ENCODE measurements around the gene OSBPL10.

The OSBPL10 gene

DNA sequence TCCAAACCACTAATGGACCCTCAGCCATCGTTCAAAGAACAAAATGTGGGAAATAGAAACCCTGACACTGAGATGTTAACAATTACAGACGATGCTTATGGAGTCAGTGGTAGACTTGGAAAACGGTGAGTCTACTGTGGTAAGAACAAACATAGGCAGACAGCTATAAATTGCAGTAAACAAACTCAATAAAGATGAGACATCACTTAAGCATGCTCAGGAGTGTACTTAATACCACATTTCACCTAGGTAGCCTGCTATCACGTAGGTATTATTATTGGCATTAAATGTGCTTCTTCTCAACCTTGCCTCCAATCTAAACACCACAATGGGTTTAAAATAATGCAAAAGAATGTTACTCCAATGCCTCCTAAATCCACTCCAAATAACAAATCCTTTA, 2.5 kb downstream of the OSBPL10 start:
- H2AFZ ChIP-seq (ENCODE audit: low read depth, low read length): no peak overlapping the region
- no peaks in the 10 kb centered on the region for H4K20me1 ChIP-seq (ENCODE audit: insufficient read depth, low read length)
- peaks cover 55% of the 10 kb centered on the region for H3K4me1 ChIP-seq (ENCODE audit: low read length)

DNA sequence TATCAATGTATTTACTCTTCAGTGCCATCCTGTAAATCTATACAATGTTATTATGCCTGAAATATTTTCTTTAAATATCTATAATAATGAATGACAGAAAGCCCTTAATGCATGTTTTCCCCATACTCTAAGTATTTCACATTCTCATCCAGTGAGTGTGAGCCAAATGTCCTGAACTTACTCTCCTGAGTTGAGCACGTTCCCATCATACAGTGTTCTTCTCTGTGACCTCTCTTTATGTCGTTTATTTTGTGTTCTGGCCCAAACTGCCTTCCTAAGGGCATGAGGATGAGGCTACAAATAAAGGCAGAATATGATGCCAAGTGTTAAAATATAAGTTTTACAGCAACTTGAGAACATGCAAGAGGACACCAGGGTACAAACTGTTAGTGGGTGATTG, 3.3 kb downstream of the OSBPL10 start:
- H3K27ac ChIP-seq (ENCODE audit: low read length): 0 out of 2 replicates have a peak overlapping the region, but pooled peaks have one; percentile 88
- H3K9ac ChIP-seq (ENCODE audit: low read length): no peak overlapping the region
- H3K27me3 ChIP-seq (ENCODE audit: low read depth, low read length): no peaks in the 10 kb centered on the region
- H3K36me3 ChIP-seq (replicated peaks; ENCODE audit: low read depth, low read length): peaks cover 42% of the 10 kb centered on the region
- no peaks in the 10 kb centered on the region for H4K20me1 ChIP-seq (ENCODE audit: insufficient read depth, low read length)
- peak overlapping the region; percentile 75; the same call in 1 of the 2 replicates for H3K4me2 ChIP-seq (ENCODE audit: low read length)
- TF ChIP-seq EZH2phosphoT487 (IDR thresholded peaks at IDR 0.05; ENCODE audit: low read depth): no peak
- TF ChIP-seq, protein P1, sequence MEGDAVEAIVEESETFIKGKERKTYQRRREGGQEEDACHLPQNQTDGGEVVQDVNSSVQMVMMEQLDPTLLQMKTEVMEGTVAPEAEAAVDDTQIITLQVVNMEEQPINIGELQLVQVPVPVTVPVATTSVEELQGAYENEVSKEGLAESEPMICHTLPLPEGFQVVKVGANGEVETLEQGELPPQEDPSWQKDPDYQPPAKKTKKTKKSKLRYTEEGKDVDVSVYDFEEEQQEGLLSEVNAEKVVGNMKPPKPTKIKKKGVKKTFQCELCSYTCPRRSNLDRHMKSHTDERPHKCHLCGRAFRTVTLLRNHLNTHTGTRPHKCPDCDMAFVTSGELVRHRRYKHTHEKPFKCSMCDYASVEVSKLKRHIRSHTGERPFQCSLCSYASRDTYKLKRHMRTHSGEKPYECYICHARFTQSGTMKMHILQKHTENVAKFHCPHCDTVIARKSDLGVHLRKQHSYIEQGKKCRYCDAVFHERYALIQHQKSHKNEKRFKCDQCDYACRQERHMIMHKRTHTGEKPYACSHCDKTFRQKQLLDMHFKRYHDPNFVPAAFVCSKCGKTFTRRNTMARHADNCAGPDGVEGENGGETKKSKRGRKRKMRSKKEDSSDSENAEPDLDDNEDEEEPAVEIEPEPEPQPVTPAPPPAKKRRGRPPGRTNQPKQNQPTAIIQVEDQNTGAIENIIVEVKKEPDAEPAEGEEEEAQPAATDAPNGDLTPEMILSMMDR (IDR thresholded peaks at IDR 0.05; ENCODE audit: low read depth, low read length): no peak
- peaks cover 63% of the 10 kb centered on the region for H3K4me1 ChIP-seq (ENCODE audit: low read length)
- H3K9me3 ChIP-seq (ENCODE audit: insufficient read depth, low read length): no peaks in the 10 kb centered on the region
- peaks cover 70% of the 10 kb centered on the region for H3K79me2 ChIP-seq (ENCODE audit: low read length)
- no peak overlapping the region for H3K4me3 ChIP-seq (ENCODE audit: low read length)
- no peak overlapping the region for H2AFZ ChIP-seq (ENCODE audit: low read depth, low read length)

More for the DNA sequence above, 2.5 kb downstream of the OSBPL10 start:
- Histone ChIP-seq H3K27ac (ENCODE audit: low read length) (peak overlapping the region; percentile 88), H3K4me3 (ENCODE audit: low read length) (peak overlapping the region; percentile 31; the same call in 1 of the 2 replicates), H3K9me3 (ENCODE audit: insufficient read depth, low read length) (no peaks in the 10 kb centered on the region), H3K36me3 (replicated peaks; ENCODE audit: low read depth, low read length) (peaks cover 42% of the 10 kb centered on the region), H3K79me2 (ENCODE audit: low read length) (peaks cover 62% of the 10 kb centered on the region), H3K27me3 (ENCODE audit: low read depth, low read length) (no peaks in the 10 kb centered on the region), H3K4me2 (ENCODE audit: low read length) (peak overlapping the region; percentile 75), H3K9ac (ENCODE audit: low read length) (peak overlapping the region; percentile 20; the same call in 1 of the 2 replicates)
- TF ChIP-seq EZH2phosphoT487 (IDR thresholded peaks at IDR 0.05; ENCODE audit: low read depth): no peak
- TF ChIP-seq, protein P1 (IDR thresholded peaks at IDR 0.05; ENCODE audit: low read depth, low read length): no peak

DNA sequence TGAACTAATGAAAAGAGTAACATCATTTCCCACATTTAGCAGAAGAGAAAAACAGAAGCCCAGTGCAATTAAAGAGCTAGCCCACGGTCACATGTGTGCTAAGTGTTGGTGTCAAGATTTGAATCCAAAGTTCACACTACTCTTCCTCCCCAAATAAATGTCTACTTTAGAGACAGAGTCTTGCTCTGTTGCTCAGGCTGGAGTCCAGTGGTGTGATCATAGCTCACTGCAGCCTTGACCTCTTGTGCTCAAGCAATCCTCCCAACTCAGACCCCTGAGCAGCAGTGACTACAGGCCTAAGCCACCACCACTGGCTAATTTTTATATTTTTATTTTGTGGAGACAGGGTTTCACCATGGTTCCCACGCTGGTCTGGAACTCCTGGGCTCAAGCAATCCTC, 4.8 kb downstream of the OSBPL10 start:
- no peak for TF ChIP-seq EZH2phosphoT487 (IDR thresholded peaks at IDR 0.05; ENCODE audit: low read depth)
- TF ChIP-seq, protein P1 (IDR thresholded peaks at IDR 0.05; ENCODE audit: low read depth, low read length): no peak
- Histone ChIP-seq H3K9me3 (ENCODE audit: insufficient read depth, low read length) (no peaks in the 10 kb centered on the region), H3K4me2 (ENCODE audit: low read length) (no peak overlapping the region), H3K27me3 (ENCODE audit: low read depth, low read length) (no peaks in the 10 kb centered on the region), H3K27ac (ENCODE audit: low read length) (no peak overlapping the region), H2AFZ (ENCODE audit: low read depth, low read length) (no peak overlapping the region), H4K20me1 (ENCODE audit: insufficient read depth, low read length) (no peaks in the 10 kb centered on the region), H3K79me2 (ENCODE audit: low read length) (peaks cover 84% of the 10 kb centered on the region), H3K4me1 (ENCODE audit: low read length) (peaks cover 67% of the 10 kb centered on the region), H3K9ac (ENCODE audit: low read length) (no peak overlapping the region), H3K4me3 (ENCODE audit: low read length) (no peak overlapping the region), H3K36me3 (replicated peaks; ENCODE audit: low read depth, low read length) (peaks cover 42% of the 10 kb centered on the region)

DNA sequence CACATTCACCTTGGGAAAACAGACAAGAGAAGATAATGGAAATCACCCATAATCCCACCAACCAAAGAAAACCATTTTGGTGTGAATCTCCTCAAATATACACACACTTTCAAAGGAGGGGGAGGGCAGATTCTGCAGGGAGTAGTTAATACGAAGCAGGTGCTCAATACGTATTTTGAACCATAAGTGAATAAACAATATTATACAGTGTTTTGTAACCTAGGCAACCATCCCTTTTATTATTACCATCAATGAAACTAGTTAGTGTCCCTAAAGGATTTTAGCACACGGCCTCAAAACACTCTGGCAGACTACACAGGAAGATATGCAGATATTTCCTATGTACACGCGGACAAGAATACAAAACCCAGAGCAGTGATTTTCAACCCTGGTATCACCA, 6.1 kb downstream of the OSBPL10 start:
- no peak for TF ChIP-seq EZH2phosphoT487 (IDR thresholded peaks at IDR 0.05; ENCODE audit: low read depth)
- TF ChIP-seq, protein P1 (IDR thresholded peaks at IDR 0.05; ENCODE audit: low read depth, low read length): no peak
- Histone ChIP-seq H2AFZ (ENCODE audit: low read depth, low read length) (no peak overlapping the region), H3K4me3 (ENCODE audit: low read length) (no peak overlapping the region), H3K36me3 (replicated peaks; ENCODE audit: low read depth, low read length) (peaks cover 45% of the 10 kb centered on the region), H3K9me3 (ENCODE audit: insufficient read depth, low read length) (no peaks in the 10 kb centered on the region), H3K4me1 (ENCODE audit: low read length) (peaks cover 79% of the 10 kb centered on the region), H3K79me2 (ENCODE audit: low read length) (peaks cover 90% of the 10 kb centered on the region), H3K4me2 (ENCODE audit: low read length) (no peak overlapping the region), H3K27ac (ENCODE audit: low read length) (no peak overlapping the region), H3K27me3 (ENCODE audit: low read depth, low read length) (no peaks in the 10 kb centered on the region), H3K9ac (ENCODE audit: low read length) (no peak overlapping the region), H4K20me1 (ENCODE audit: insufficient read depth, low read length) (no peaks in the 10 kb centered on the region)
